HEK293 (cell line): Measurements from ENCODE around the gene ITSN2.

Experiments
- CTCF ChIA-PET: fragments of 350-600 bp; formaldehyde crosslinking; extraction: SDS; loops from one replicate; lab custom pipeline; 2021; ENCODE audit warnings: antibody characterized with exemption; lab: Yijun Ruan, JAX
- POLR2A ChIA-PET: fragments of 300-600 bp; formaldehyde crosslinking; extraction: SDS; loops from one replicate; lab custom pipeline; 2020; ENCODE audit warnings: antibody characterized with exemption, inconsistent platforms; lab: Yijun Ruan, JAX
- H3K27ac ChIP-seq: fragments of 200-500 bp; sonication (Bioruptor generic); 2 replicates; pipeline ENCODE4 v1.5.1; 2014; ENCODE audit warnings: low read depth, low read length, control low read depth, inconsistent platforms; ENCODE audit errors: extremely low read depth
- H3K36me3 ChIP-seq, 2 experiments: fragments of 200-500 bp in 1 of 2; sonication (Bioruptor generic) in 1 of 2; 1 replicate in 1 of 2; 2 replicates in 1 of 2; pipeline ENCODE4 v1.5.1; 2014 to 2017; ENCODE audit warnings: inconsistent platforms in 2 of 2, low read length in 2 of 2; ENCODE audit not compliant: control insufficient read depth in 2 of 2, insufficient read depth in 1 of 2
- H3K4me1 ChIP-seq: fragments of 200-500 bp; sonication (Bioruptor generic); 2 replicates; pipeline ENCODE4 v1.5.1; 2014; ENCODE audit warnings: mild to moderate bottlenecking, low read length, inconsistent platforms; ENCODE audit not compliant: control insufficient read depth, insufficient read depth
- H3K4me3 ChIP-seq: 2 replicates; pipeline ENCODE4 v1.5.1; 2011; ENCODE audit warnings: low read depth, mild to moderate bottlenecking, control low read depth, low read length, moderate library complexity
- H3K9me3 ChIP-seq: fragments of 200-500 bp; sonication (Bioruptor generic); 2 replicates; pipeline ENCODE4 v1.5.1; 2014; ENCODE audit warnings: low read depth, low read length, inconsistent platforms; ENCODE audit not compliant: control insufficient read depth, insufficient read depth
- BCL11A ChIP-seq: fragments of 450-650 bp; formaldehyde crosslinking; IDR thresholded peaks from 2 replicates; pipeline ENCODE4 v1.5.1; 2016; ENCODE audit warnings: low read depth, missing biosample characterization, missing genetic modification characterization
- BCL11B ChIP-seq: fragments of 450-650 bp; formaldehyde crosslinking; IDR thresholded peaks from 2 replicates; pipeline ENCODE4 v1.5.1; 2016; ENCODE audit warnings: low read depth, missing biosample characterization, missing genetic modification characterization
- MYNN ChIP-seq: fragments of 450-650 bp; formaldehyde crosslinking; IDR thresholded peaks from 2 replicates; pipeline ENCODE4 v1.5.1; 2016; ENCODE audit warnings: missing biosample characterization, missing genetic modification characterization, borderline replicate concordance
- PRDM1 ChIP-seq: fragments of 450-650 bp; formaldehyde crosslinking; IDR thresholded peaks from 2 replicates; pipeline ENCODE4; 2016; ENCODE audit warnings: missing biosample characterization, missing genetic modification characterization
- RBAK ChIP-seq: fragments of 450-650 bp; formaldehyde crosslinking; IDR thresholded peaks from 2 replicates; pipeline ENCODE4 v1.5.1; 2016; ENCODE audit warnings: missing biosample characterization, missing genetic modification characterization
- SCRT1 ChIP-seq: fragments of 450-650 bp; formaldehyde crosslinking; IDR thresholded peaks from 2 replicates; pipeline ENCODE4 v1.5.1; 2016; ENCODE audit warnings: missing biosample characterization, missing genetic modification characterization, borderline replicate concordance
- ZBTB1 ChIP-seq: fragments of 450-650 bp; formaldehyde crosslinking; IDR thresholded peaks from 2 replicates; pipeline ENCODE4 v1.5.1; 2016; ENCODE audit warnings: missing biosample characterization, missing genetic modification characterization
- ZNF2 ChIP-seq: fragments of 450-650 bp; formaldehyde crosslinking; IDR thresholded peaks from 2 replicates; pipeline ENCODE4 v1.5.1; 2016; ENCODE audit warnings: missing biosample characterization, missing genetic modification characterization
- ZNF221 ChIP-seq: fragments of 450-650 bp; formaldehyde crosslinking; IDR thresholded peaks from 2 replicates; pipeline ENCODE4 v1.5.1; 2017; ENCODE audit warnings: missing biosample characterization, missing genetic modification characterization, borderline replicate concordance
- ZNF292 ChIP-seq: fragments of 450-650 bp; formaldehyde crosslinking; IDR thresholded peaks from 2 replicates; pipeline ENCODE4 v1.5.1; 2016; ENCODE audit warnings: low read depth, missing biosample characterization, missing genetic modification characterization, borderline replicate concordance
- ZNF350 ChIP-seq: fragments of 450-650 bp; formaldehyde crosslinking; IDR thresholded peaks from 2 replicates; pipeline ENCODE4 v1.5.0; 2017; ENCODE audit warnings: missing biosample characterization, mild to moderate bottlenecking, missing genetic modification characterization
- ZNF426 ChIP-seq: fragments of 450-650 bp; formaldehyde crosslinking; IDR thresholded peaks from 2 replicates; pipeline ENCODE4 v1.5.1; 2017; ENCODE audit warnings: missing biosample characterization, missing genetic modification characterization, mild to moderate bottlenecking, inconsistent platforms, moderate library complexity
- ZNF433 ChIP-seq: fragments of 450-650 bp; formaldehyde crosslinking; IDR thresholded peaks from 2 replicates; pipeline ENCODE4 v1.5.1; 2016; ENCODE audit warnings: missing biosample characterization, missing genetic modification characterization, low read depth
- ZNF48 ChIP-seq: fragments of 450-650 bp; formaldehyde crosslinking; IDR thresholded peaks from 2 replicates; pipeline ENCODE4 v1.5.1; 2016; ENCODE audit warnings: missing biosample characterization, missing genetic modification characterization
- ZNF654 ChIP-seq: fragments of 450-650 bp; formaldehyde crosslinking; IDR thresholded peaks from 2 replicates; pipeline ENCODE4 v1.5.1; 2016; ENCODE audit warnings: low read depth, missing biosample characterization, missing genetic modification characterization
- TF ChIP-seq, protein P1 (sequence below): fragments of 450-650 bp; formaldehyde crosslinking; IDR thresholded peaks from 2 replicates; pipeline ENCODE4 v1.5.1; 2016; ENCODE audit warnings: missing biosample characterization, missing genetic modification characterization
- TF ChIP-seq, protein P2 (sequence below): IDR thresholded peaks from 2 replicates; pipeline ENCODE4 v1.6.1; 2011; ENCODE audit warnings: mild to moderate bottlenecking, low read depth, low read length, borderline replicate concordance
- TF ChIP-seq, protein P3 (sequence below): fragments of 450-650 bp; formaldehyde crosslinking; IDR thresholded peaks from 2 replicates; pipeline ENCODE4 v1.5.1; 2016; ENCODE audit warnings: missing biosample characterization, missing genetic modification characterization
- TF ChIP-seq, protein P4 (sequence below): fragments of 450-650 bp; formaldehyde crosslinking; IDR thresholded peaks from 2 replicates; pipeline ENCODE4 v1.5.1; 2016; ENCODE audit warnings: missing biosample characterization, missing genetic modification characterization
- TF ChIP-seq, protein P5 (sequence below): fragments of 450-650 bp; formaldehyde crosslinking; IDR thresholded peaks from 2 replicates; pipeline ENCODE4 v1.5.1; 2016; ENCODE audit warnings: missing biosample characterization, missing genetic modification characterization
- TF ChIP-seq, protein P6 (sequence below): fragments of 450-650 bp; formaldehyde crosslinking; IDR thresholded peaks from 2 replicates; pipeline ENCODE4 v1.5.1; 2016; ENCODE audit warnings: missing biosample characterization, missing genetic modification characterization

The ITSN2 gene

DNA sequence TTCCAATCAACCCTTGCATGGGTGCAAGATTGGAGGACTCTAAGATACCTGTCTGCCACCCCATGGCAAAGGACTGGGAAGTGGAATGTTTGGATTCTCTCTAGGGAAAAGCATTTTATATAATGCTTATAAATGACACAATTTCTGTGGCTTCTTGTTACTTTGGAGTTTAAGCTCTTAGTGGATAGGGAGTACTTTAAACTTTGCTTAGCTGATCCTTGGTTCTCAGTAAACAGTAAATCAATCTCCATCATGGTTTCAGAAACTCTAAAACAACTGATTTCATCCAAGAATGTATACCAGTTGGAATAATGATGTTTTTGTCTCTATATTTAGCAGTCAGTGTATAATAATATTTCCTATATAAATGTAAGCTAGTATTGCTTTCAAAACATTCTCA lies 199.6 kb downstream of the ITSN2 start:
- ChIA-PET CTCF (interaction anchor here (0.7 to 0.9 kb wide), 2 partner anchors 76 to 222 kb away, joined by 3 to 5 read pairs; partner anchors contain the start of gene TP53I3), POLR2A (no interaction called here)
- H3K27ac ChIP-seq, result no peak overlapping the region

DNA sequence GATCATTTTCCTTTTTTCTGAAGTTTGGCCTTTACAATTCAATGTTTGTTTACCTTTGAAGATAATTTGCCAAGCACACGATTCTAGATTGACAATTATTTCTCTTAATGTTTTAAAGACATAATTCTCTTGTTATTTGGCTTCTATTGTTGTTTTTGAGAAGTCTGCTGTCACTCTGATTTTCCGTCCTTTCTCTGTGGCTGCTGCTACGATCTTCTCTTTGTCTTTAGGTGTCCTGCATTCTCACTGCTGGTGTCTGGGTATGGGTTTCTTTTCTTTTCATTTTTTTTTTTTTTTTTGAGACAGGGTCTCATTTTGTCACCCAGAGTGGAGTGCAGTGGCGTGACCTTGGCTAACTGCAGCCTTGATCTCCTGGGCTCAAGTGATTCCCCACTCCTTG lies 200.6 kb downstream of the ITSN2 start:
- TF ChIP-seq, protein P1, sequence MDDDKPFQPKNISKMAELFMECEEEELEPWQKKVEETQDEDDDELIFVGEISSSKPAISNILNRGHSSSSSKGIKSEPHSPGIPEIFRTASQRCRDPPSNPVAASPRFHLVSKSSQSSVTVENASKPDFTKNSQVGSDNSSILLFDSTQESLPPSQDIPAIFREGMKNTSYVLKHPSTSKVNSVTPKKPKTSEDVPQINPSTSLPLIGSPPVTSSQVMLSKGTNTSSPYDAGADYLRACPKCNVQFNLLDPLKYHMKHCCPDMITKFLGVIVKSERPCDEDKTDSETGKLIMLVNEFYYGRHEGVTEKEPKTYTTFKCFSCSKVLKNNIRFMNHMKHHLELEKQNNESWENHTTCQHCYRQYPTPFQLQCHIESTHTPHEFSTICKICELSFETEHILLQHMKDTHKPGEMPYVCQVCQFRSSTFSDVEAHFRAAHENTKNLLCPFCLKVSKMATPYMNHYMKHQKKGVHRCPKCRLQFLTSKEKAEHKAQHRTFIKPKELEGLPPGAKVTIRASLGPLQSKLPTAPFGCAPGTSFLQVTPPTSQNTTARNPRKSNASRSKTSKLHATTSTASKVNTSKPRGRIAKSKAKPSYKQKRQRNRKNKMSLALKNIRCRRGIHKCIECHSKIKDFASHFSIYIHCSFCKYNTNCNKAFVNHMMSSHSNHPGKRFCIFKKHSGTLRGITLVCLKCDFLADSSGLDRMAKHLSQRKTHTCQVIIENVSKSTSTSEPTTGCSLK (tag by site-specific recombination), result no peak
- TF ChIP-seq, protein P2, sequence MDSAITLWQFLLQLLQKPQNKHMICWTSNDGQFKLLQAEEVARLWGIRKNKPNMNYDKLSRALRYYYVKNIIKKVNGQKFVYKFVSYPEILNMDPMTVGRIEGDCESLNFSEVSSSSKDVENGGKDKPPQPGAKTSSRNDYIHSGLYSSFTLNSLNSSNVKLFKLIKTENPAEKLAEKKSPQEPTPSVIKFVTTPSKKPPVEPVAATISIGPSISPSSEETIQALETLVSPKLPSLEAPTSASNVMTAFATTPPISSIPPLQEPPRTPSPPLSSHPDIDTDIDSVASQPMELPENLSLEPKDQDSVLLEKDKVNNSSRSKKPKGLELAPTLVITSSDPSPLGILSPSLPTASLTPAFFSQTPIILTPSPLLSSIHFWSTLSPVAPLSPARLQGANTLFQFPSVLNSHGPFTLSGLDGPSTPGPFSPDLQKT, result no peak
- TF ChIP-seq ZBTB1 (tag by site-specific recombination) (no peak), ZNF426 (no peak), ZNF48 (no peak), PRDM1 (tag by site-specific recombination) (no peak), ZNF292 (tag by site-specific recombination) (no peak), BCL11B (tag by site-specific recombination) (no peak)
- TF ChIP-seq, protein P3, sequence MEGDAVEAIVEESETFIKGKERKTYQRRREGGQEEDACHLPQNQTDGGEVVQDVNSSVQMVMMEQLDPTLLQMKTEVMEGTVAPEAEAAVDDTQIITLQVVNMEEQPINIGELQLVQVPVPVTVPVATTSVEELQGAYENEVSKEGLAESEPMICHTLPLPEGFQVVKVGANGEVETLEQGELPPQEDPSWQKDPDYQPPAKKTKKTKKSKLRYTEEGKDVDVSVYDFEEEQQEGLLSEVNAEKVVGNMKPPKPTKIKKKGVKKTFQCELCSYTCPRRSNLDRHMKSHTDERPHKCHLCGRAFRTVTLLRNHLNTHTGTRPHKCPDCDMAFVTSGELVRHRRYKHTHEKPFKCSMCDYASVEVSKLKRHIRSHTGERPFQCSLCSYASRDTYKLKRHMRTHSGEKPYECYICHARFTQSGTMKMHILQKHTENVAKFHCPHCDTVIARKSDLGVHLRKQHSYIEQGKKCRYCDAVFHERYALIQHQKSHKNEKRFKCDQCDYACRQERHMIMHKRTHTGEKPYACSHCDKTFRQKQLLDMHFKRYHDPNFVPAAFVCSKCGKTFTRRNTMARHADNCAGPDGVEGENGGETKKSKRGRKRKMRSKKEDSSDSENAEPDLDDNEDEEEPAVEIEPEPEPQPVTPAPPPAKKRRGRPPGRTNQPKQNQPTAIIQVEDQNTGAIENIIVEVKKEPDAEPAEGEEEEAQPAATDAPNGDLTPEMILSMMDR (tag by site-specific recombination), result no peak
- H3K4me1 ChIP-seq, result no peaks in the 10 kb centered on the region
- no peaks in the 10 kb centered on the region for H3K9me3 ChIP-seq
- H3K4me3 ChIP-seq, result no peak overlapping the region
- H3K27ac ChIP-seq, result no peak overlapping the region
- no peaks in the 10 kb centered on the region; a peak in 1 of 3 replicates for H3K36me3 ChIP-seq
- ChIA-PET CTCF (interaction anchor here (1.8 kb wide), 1 partner anchor 76 kb away, joined by 4 read pairs; the partner anchor contains the start of gene TP53I3), POLR2A (no interaction called here)

More for the DNA sequence above, 199.6 kb downstream of the ITSN2 start:
- H3K4me3 ChIP-seq, result no peak overlapping the region
- no peaks in the 10 kb centered on the region for H3K9me3 ChIP-seq
- TF ChIP-seq PRDM1 (tag by site-specific recombination) (no peak), ZNF2 (tag by site-specific recombination) (no peak), ZNF350 (no peak), ZNF433 (no peak), BCL11B (tag by site-specific recombination) (no peak), ZNF221 (tag by site-specific recombination) (no peak), RBAK (tag by site-specific recombination) (no peak), SCRT1 (tag by site-specific recombination) (no peak), BCL11A (no peak), MYNN (tag by site-specific recombination) (no peak), ZNF426 (no peak), ZNF654 (tag by site-specific recombination) (no peak)
- TF ChIP-seq, protein P4, sequence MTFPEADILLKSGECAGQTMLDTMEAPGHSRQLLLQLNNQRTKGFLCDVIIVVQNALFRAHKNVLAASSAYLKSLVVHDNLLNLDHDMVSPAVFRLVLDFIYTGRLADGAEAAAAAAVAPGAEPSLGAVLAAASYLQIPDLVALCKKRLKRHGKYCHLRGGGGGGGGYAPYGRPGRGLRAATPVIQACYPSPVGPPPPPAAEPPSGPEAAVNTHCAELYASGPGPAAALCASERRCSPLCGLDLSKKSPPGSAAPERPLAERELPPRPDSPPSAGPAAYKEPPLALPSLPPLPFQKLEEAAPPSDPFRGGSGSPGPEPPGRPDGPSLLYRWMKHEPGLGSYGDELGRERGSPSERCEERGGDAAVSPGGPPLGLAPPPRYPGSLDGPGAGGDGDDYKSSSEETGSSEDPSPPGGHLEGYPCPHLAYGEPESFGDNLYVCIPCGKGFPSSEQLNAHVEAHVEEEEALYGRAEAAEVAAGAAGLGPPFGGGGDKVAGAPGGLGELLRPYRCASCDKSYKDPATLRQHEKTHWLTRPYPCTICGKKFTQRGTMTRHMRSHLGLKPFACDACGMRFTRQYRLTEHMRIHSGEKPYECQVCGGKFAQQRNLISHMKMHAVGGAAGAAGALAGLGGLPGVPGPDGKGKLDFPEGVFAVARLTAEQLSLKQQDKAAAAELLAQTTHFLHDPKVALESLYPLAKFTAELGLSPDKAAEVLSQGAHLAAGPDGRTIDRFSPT (tag by site-specific recombination), result no peak
- TF ChIP-seq, protein P5, sequence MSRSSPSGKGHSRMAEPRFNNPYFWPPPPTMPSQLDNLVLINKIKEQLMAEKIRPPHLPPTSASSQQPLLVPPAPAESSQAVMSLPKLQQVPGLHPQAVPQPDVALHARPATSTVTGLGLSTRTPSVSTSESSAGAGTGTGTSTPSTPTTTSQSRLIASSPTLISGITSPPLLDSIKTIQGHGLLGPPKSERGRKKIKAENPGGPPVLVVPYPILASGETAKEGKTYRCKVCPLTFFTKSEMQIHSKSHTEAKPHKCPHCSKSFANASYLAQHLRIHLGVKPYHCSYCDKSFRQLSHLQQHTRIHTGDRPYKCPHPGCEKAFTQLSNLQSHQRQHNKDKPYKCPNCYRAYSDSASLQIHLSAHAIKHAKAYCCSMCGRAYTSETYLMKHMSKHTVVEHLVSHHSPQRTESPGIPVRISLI (tag by site-specific recombination), result no peak
- TF ChIP-seq, protein P2, result no peak
- TF ChIP-seq, protein P6, sequence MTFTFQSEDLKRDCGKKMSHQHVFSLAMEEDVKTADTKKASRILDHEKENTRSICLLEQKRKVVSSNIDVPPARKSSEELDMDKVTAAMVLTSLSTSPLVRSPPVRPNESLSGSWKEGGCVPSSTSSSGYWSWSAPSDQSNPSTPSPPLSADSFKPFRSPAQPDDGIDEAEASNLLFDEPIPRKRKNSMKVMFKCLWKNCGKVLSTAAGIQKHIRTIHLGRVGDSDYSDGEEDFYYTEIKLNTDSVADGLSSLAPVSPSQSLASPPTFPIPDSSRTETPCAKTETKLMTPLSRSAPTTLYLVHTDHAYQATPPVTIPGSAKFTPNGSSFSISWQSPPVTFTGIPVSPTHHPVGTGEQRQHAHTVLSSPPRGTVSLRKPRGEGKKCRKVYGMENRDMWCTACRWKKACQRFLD, result no peak
- TF ChIP-seq, all 188 proteins: peak for 0
- H3K36me3 ChIP-seq, result no peaks in the 10 kb centered on the region; a peak in 1 of 3 replicates
- no peaks in the 10 kb centered on the region for H3K4me1 ChIP-seq
